ENCODE results near the gene TEC. TPM values are rescaled to one million over a fixed set of nuclear protein-coding genes. Genes with fewer than 3 reads are reported as not detected.

The TEC gene
- polyA plus RNA-seq, 1 donor from 2014 or later: not detected

DNA sequence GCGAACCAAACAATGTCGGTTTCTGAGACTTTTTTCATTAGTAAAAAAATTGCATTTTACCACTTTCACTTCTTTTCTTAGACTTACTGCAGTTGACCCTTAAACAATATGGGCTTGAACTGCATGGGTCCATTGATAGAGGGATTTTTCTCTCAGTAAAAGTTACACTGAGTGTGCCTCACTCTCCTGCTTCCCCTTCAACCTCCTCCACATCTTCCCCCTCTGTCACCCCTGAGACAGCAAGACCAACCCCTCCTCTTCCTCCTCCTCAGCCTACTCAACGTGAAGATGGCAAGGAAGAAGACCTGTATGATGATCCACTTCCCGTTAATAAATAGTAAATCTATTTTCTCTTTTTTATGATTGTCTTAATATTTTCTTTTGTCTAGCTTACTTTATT lies 43.4 kb downstream of the TEC start:
- H2AFZ ChIP-seq (ENCODE audit: low read depth, low read length): no peak overlapping the region
- no peak overlapping the region for H3K4me3 ChIP-seq (ENCODE audit: low read length)
- H3K9me3 ChIP-seq (ENCODE audit: low read length): no peaks in the 10 kb centered on the region
- no peak overlapping the region for H3K4me2 ChIP-seq (ENCODE audit: low read length)
- no peaks in the 10 kb centered on the region for H3K36me3 ChIP-seq (ENCODE audit: insufficient read depth, low read length)
- H3K27ac ChIP-seq (ENCODE audit: low read length): no peak overlapping the region
- H4K20me1 ChIP-seq (ENCODE audit: insufficient read depth): no peaks in the 10 kb centered on the region
- H3F3A ChIP-seq (ENCODE audit: insufficient read depth, low read length, poor library complexity, severe bottlenecking): no peaks in the 10 kb centered on the region
- no peaks in the 10 kb centered on the region for H3K9me2 ChIP-seq (ENCODE audit: insufficient read depth, low read length)
- H3K9ac ChIP-seq (ENCODE audit: low read length): no peak overlapping the region
- H3K79me2 ChIP-seq (replicated peaks; ENCODE audit: insufficient read depth, low read length): no peaks in the 10 kb centered on the region
- TF ChIP-seq, protein P1, sequence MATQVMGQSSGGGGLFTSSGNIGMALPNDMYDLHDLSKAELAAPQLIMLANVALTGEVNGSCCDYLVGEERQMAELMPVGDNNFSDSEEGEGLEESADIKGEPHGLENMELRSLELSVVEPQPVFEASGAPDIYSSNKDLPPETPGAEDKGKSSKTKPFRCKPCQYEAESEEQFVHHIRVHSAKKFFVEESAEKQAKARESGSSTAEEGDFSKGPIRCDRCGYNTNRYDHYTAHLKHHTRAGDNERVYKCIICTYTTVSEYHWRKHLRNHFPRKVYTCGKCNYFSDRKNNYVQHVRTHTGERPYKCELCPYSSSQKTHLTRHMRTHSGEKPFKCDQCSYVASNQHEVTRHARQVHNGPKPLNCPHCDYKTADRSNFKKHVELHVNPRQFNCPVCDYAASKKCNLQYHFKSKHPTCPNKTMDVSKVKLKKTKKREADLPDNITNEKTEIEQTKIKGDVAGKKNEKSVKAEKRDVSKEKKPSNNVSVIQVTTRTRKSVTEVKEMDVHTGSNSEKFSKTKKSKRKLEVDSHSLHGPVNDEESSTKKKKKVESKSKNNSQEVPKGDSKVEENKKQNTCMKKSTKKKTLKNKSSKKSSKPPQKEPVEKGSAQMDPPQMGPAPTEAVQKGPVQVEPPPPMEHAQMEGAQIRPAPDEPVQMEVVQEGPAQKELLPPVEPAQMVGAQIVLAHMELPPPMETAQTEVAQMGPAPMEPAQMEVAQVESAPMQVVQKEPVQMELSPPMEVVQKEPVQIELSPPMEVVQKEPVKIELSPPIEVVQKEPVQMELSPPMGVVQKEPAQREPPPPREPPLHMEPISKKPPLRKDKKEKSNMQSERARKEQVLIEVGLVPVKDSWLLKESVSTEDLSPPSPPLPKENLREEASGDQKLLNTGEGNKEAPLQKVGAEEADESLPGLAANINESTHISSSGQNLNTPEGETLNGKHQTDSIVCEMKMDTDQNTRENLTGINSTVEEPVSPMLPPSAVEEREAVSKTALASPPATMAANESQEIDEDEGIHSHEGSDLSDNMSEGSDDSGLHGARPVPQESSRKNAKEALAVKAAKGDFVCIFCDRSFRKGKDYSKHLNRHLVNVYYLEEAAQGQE (IDR thresholded peaks at IDR 0.05; ENCODE audit: borderline replicate concordance): no peak
- TF ChIP-seq TAF1 (IDR thresholded peaks at IDR 0.05; ENCODE audit: low read depth): no peak
- no peak for TF ChIP-seq EZH2 (IDR thresholded peaks at IDR 0.05; ENCODE audit: borderline replicate concordance, insufficient read depth, low read length, poor library complexity, severe bottlenecking)
- TF ChIP-seq POLR2AphosphoS5 (IDR thresholded peaks at IDR 0.05): no peak
- TF ChIP-seq MXI1 (conservative IDR thresholded peaks at IDR 0.05; ENCODE audit: poor library complexity, severe bottlenecking): no peak
- TF ChIP-seq SMC3 (conservative IDR thresholded peaks at IDR 0.05; ENCODE audit: poor library complexity): no peak
- no peaks in the 10 kb centered on the region for H3K27me3 ChIP-seq (ENCODE audit: insufficient read depth, low read depth, low read length)

DNA sequence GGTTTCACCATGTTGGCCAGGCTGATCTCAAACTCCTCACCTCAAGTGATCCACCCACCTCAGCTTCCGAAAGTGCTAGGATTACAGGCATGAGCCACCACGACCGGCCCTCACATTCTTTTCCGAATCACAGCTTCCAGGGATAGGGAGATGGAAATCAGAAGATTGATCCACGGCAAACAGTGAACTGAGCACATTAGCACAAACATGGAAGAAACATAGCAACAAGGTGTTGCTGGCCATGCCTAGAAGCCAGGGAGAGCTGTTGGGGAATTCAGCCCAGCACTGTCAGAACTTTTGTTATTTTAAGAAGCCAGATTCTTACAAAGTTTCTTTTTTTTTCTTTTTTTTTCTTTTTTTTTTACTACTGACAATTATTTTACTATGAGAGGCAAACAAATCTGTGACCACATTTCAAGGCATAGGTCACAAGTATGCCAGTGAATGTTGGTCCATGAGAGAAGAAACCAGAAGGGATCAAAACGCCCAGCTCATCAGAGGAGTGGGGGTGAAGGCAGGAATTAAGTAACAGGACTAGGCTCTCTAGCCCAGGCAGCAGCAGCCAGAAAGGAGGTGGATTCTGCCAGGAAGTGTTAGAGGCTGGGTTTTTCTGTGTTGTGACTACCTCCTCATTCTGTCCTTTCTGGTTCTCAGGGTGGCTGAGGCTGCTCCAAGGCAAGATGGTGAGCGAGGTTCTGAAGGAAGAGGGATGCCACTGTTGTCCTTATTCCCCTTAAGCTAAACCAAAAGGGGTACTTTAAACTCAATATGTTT lies 44.1 kb downstream of the TEC start:
- H3K9me2 ChIP-seq (ENCODE audit: insufficient read depth, low read length): no peaks in the 10 kb centered on the region
- no peaks in the 10 kb centered on the region for H3F3A ChIP-seq (ENCODE audit: insufficient read depth, low read length, poor library complexity, severe bottlenecking)
- TF ChIP-seq, protein P1 (IDR thresholded peaks at IDR 0.05; ENCODE audit: borderline replicate concordance): no peak
- TF ChIP-seq MXI1 (conservative IDR thresholded peaks at IDR 0.05; ENCODE audit: poor library complexity, severe bottlenecking) (no peak), EZH2 (IDR thresholded peaks at IDR 0.05; ENCODE audit: borderline replicate concordance, insufficient read depth, low read length, poor library complexity, severe bottlenecking) (no peak), POLR2AphosphoS5 (IDR thresholded peaks at IDR 0.05) (no peak), TAF1 (IDR thresholded peaks at IDR 0.05; ENCODE audit: low read depth) (no peak), RAD21 (conservative IDR thresholded peaks at IDR 0.05) (no peak), EP300 (conservative IDR thresholded peaks at IDR 0.05; ENCODE audit: poor library complexity, severe bottlenecking) (no peak), SMC3 (conservative IDR thresholded peaks at IDR 0.05; ENCODE audit: poor library complexity) (no peak)
- TF ChIP-seq, protein P2, sequence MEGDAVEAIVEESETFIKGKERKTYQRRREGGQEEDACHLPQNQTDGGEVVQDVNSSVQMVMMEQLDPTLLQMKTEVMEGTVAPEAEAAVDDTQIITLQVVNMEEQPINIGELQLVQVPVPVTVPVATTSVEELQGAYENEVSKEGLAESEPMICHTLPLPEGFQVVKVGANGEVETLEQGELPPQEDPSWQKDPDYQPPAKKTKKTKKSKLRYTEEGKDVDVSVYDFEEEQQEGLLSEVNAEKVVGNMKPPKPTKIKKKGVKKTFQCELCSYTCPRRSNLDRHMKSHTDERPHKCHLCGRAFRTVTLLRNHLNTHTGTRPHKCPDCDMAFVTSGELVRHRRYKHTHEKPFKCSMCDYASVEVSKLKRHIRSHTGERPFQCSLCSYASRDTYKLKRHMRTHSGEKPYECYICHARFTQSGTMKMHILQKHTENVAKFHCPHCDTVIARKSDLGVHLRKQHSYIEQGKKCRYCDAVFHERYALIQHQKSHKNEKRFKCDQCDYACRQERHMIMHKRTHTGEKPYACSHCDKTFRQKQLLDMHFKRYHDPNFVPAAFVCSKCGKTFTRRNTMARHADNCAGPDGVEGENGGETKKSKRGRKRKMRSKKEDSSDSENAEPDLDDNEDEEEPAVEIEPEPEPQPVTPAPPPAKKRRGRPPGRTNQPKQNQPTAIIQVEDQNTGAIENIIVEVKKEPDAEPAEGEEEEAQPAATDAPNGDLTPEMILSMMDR (IDR thresholded peaks at IDR 0.05; ENCODE audit: poor library complexity, severe bottlenecking): no peak
- no peaks in the 10 kb centered on the region for H3K27me3 ChIP-seq (ENCODE audit: insufficient read depth, low read depth, low read length)
- no peak overlapping the region for H3K27ac ChIP-seq (ENCODE audit: low read length)
- no peak overlapping the region for H3K4me2 ChIP-seq (ENCODE audit: low read length)
- H3K9ac ChIP-seq (ENCODE audit: low read length): no peak overlapping the region
- no peaks in the 10 kb centered on the region for H3K36me3 ChIP-seq (ENCODE audit: insufficient read depth, low read length)
- H3K79me2 ChIP-seq (replicated peaks; ENCODE audit: insufficient read depth, low read length): no peaks in the 10 kb centered on the region
- H2AFZ ChIP-seq (ENCODE audit: low read depth, low read length): no peak overlapping the region
- no peaks in the 10 kb centered on the region for H4K20me1 ChIP-seq (ENCODE audit: insufficient read depth)
- no peak overlapping the region for H3K4me3 ChIP-seq (ENCODE audit: low read length)
- H3K9me3 ChIP-seq (ENCODE audit: low read length): no peaks in the 10 kb centered on the region
